Mesodermal cell (in vitro differentiated cells): ENCODE measurements around the gene TRPV4.

Source experiments
- H3K27ac ChIP-seq: 2 replicates; pipeline ENCODE4 v1.7.0; 2013; ENCODE audit warnings: mild to moderate bottlenecking, low read depth, low read length, moderate library complexity; ENCODE audit not compliant: severe bottlenecking
- H3K36me3 ChIP-seq: 2 replicates; pipeline ENCODE4 v1.7.1; 2013; ENCODE audit warnings: mild to moderate bottlenecking, low read length, moderate library complexity; ENCODE audit not compliant: control insufficient read depth, insufficient read depth
- H3K4me1 ChIP-seq: one replicate; pipeline ENCODE4 v1.7.1; 2013; ENCODE audit warnings: mild to moderate bottlenecking, low read length; ENCODE audit not compliant: insufficient read depth, control insufficient read depth, poor library complexity, severe bottlenecking
- H3K4me3 ChIP-seq: 2 replicates; pipeline ENCODE4 v1.7.0; 2013; ENCODE audit warnings: low read length, control low read depth, mild to moderate bottlenecking; ENCODE audit not compliant: insufficient read depth, poor library complexity, severe bottlenecking; ENCODE audit errors: extremely low read depth
- H3K9me3 ChIP-seq: 2 replicates; pipeline ENCODE4 v1.7.1; 2013; ENCODE audit warnings: mild to moderate bottlenecking, low read length, moderate library complexity; ENCODE audit not compliant: control insufficient read depth
- WGBS, 2 experiments: methylation state at CpG; one replicate each; pipeline ENCODE4 v1.1.5; 2013; ENCODE audit warnings: missing lambda C conversion rate in 2 of 2; ENCODE audit not compliant: insufficient coverage in 2 of 2; 5-methylcytosine and 5-hydroxymethylcytosine counted together

TRPV4 gene

GRCh38 chr12:109744986-109745942, 87.9 kb downstream of the TRPV4 start:
- no peak overlapping the region for H3K27ac ChIP-seq
- H3K4me1 ChIP-seq = no peaks in the 10 kb centered on the region
- H3K9me3 ChIP-seq = no peaks in the 10 kb centered on the region
- 86 to 89% methylated on average over 5 to 7 of the region's 8 CpGs for WGBS, 2 experiments
- H3K36me3 ChIP-seq = no peaks in the 10 kb centered on the region
- no peak overlapping the region for H3K4me3 ChIP-seq

DNA sequence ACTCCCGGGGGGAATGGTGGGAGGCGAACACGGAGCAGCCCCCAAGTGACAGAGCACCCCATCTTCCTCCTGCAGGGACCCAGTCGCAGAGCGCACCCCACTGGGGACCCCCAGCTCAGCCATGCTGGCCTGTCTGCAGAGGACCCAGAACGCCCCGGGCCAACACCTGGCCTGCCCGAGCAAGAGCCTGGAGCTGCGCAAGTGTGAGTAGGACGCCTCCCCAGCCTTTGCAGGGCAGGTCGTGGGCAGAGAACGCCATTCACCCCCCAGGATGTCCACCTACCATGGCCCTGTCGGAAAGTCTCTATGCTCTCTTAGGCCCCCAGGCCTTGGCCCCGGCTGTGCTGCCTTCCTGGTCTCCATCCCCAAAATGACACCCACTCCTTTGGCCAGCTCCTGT, 89.2 kb downstream of the TRPV4 start:
- Histone ChIP-seq H3K4me1 (peaks cover 11% of the 10 kb centered on the region), H3K4me3 (no peak overlapping the region), H3K9me3 (no peaks in the 10 kb centered on the region), H3K36me3 (no peaks in the 10 kb centered on the region), H3K27ac (no peak overlapping the region)
- 93 to 95% methylated on average over 14 of the region's 14 CpGs for WGBS, 2 experiments

GRCh38 chr12:109743076-109743910, 89.9 kb downstream of the TRPV4 start:
- Histone ChIP-seq H3K27ac (no peak overlapping the region), H3K4me3 (no peak overlapping the region)
- 87% methylated on average over 14 to 16 of the region's 17 CpGs for WGBS, 2 experiments

GRCh38 chr12:109741970-109742703, 91.1 kb downstream of the TRPV4 start:
- Histone ChIP-seq H3K27ac (no peak overlapping the region), H3K4me1 (peaks cover 18% of the 10 kb centered on the region), H3K36me3 (no peaks in the 10 kb centered on the region), H3K4me3 (no peak overlapping the region), H3K9me3 (no peaks in the 10 kb centered on the region)
- WGBS, 2 experiments = 97 to 98% methylated on average over 7 of the region's 14 CpGs

More at GRCh38 chr12:109743076-109743910, 89.9 kb downstream of the TRPV4 start:
- no peaks in the 10 kb centered on the region for H3K9me3 ChIP-seq
- H3K36me3 ChIP-seq = no peaks in the 10 kb centered on the region
- peaks cover 13% of the 10 kb centered on the region for H3K4me1 ChIP-seq

DNA sequence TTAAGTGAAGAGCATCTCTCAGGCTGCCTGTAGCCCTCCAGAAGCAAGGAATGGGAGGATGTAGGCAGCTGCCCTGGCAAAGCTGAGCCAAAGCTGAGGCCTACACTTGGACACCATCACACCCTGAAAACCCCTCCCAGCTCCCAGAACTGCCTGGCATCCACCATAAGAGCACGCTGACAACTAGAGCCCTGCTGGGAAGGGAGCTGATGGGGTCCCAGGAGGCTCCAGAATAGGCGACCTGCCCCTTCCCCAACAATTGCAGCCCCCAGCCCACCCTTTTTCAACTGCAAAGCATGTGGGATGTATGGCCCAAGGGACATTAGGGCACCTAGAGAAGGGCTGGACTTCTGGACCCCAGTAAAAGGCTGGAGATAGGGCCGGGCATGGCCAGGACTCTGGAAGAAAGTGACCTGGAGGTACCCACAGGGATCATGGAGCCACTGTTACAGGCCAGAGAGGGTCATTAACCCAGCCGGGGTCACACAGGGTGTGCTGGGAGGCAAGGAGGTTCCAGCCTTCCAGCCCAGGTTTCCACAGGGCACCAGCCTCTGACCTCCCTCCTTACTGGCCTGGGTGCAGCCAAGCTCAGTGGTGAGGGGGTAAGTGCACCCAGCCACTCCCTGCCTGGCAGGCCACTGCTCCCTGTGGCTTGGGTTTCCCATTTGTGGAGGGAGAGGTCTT, 91.8 kb downstream of the TRPV4 start:
- H3K4me1 ChIP-seq = peaks cover 18% of the 10 kb centered on the region
- H3K27ac ChIP-seq = no peak overlapping the region
- no peaks in the 10 kb centered on the region for H3K9me3 ChIP-seq
- no peak overlapping the region for H3K4me3 ChIP-seq
- H3K36me3 ChIP-seq = no peaks in the 10 kb centered on the region
- 89 to 90% methylated on average over 2 of the region's 4 CpGs for WGBS, 2 experiments

DNA sequence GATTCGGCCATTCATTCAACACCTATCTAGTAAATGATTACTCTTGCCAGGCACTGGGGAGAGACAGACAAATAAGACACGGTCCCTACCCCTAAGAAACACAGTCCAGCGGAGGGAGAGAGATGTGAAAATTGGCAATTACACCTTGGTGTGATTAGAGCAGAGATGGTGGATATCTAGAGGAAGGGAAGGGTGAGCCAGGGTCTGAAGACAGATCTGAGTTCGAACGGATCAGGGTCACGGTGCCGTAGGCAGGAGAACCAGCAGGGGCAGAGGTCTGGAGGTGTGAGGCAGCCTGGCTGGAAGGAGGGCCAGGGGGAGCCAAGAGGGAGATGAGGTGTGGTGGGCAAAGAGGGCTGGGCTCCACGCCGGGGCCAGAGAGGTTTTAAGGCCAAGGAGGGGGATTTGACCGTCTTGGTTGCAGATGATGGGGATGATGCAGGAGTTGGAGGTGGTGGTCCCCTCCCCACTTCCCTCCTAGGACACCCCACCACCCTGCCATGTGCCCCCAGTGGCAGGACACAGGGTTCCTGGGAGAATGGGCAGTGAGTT, 92.4 kb downstream of the TRPV4 start:
- WGBS, 2 experiments = 78 to 85% methylated on average over 5 of the region's 10 CpGs
- Histone ChIP-seq H3K9me3 (no peaks in the 10 kb centered on the region), H3K36me3 (no peaks in the 10 kb centered on the region), H3K4me3 (no peak overlapping the region), H3K27ac (no peak overlapping the region), H3K4me1 (peaks cover 18% of the 10 kb centered on the region)

DNA sequence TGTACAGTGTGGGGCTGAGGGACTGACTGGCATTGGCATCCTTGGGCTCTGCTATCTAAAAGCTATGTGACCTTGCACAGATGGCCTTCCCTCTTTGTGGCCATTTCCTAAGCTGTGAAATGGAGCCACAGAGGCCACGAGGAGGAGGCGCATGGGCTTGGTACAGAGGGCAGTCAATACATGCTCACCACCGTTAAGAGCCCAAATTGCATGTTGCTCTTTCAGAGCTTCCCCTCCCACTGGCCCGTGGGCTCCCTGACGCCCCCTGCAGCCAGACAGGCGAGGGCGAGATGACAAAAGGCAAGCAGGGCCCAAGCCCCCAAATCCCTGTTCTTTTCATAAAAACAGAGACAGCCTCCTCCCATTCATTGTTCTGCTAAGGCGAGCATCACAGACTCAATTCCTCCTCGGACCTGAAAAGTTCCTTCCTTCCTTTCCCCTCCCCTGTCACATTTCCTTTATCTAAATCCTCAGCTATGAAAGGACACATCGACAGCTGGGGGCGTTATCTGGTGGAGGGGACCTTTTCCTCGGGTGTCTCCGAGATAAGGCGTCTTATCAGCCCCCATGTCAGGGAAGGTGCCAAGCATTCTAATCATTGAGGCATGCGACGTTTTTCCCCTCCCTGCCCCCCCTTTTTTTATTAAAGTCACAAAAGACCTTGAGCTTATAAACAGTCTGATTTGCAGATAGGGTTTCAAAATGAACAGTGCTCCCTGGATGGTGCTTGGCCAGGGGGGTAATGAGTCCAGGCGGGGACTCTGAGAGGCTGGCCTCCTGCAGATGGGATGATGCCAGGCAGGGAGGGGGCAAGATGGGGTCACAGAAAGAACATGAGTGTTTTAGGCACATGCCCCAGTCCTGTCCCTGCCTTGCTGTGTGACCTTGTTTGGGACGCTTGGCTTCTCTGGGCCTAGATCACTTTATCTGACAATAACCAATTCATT, 93.2 kb downstream of the TRPV4 start:
- peaks cover 18% of the 10 kb centered on the region for H3K4me1 ChIP-seq
- 38 to 45% methylated on average over 12 to 18 of the region's 18 CpGs for WGBS, 2 experiments

DNA sequence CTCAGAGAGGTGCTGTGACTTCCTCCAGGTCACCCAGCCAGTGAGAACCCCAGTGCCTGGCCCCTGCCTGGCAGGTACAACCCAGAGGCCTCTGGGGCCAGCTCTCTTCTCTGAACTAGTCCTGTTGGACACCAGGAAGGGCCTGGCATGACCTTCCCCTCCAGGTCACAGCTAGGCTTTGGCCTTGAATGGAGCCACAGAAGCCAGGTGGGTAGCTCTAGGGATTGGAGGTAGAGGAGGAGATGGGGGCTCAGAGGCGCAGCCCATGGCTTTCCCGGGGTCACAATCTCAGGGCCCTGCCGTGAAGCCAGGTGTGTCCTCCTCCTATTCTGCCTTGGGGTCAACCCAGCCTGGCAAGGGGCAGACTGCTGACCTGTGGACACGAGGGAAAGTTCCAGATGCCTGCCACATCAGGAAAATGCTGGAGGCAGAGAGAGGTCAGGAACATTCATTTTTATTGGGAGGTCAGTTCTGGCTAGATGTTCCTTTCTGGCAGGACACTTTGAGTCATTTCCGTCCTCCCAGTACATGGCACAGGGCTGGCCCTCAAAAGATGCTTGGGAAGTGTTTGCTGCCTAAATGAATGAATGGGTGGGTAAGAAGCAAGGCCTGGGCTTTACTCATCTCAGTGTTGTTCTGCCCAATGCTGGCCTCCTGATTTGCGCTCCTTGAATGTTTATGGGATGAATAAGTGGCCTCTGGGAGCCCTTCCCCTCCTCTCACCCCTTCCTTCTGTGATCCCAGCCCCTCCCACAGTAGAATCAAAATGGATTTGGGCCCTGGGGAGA, 94.1 kb downstream of the TRPV4 start:
- H3K27ac ChIP-seq = no peak overlapping the region
- no peak overlapping the region for H3K4me3 ChIP-seq
- H3K36me3 ChIP-seq = no peaks in the 10 kb centered on the region
- H3K4me1 ChIP-seq = peaks cover 25% of the 10 kb centered on the region
- no peaks in the 10 kb centered on the region for H3K9me3 ChIP-seq
- 84 to 94% methylated on average over 4 of the region's 6 CpGs for WGBS, 2 experiments

More for the DNA sequence above, 93.2 kb downstream of the TRPV4 start:
- no peaks in the 10 kb centered on the region for H3K36me3 ChIP-seq
- no peaks in the 10 kb centered on the region for H3K9me3 ChIP-seq
- H3K27ac ChIP-seq = no peak overlapping the region
- no peak overlapping the region for H3K4me3 ChIP-seq
